ENCODE results near the gene ZACN. TPM values are rescaled to one million over a fixed set of nuclear protein-coding genes. Genes with fewer than 3 reads are reported as not detected.
"Not testable (repeated sequence)": the region's sequence is repeated elsewhere in the genome, so short reads cannot be mapped to it uniquely, and the experiment has no call there.

The ZACN gene
- total and polyA plus RNA-seq, 12 donors: 0.06 to 3.3 (median 0.19) TPM; not detected in 7

DNA sequence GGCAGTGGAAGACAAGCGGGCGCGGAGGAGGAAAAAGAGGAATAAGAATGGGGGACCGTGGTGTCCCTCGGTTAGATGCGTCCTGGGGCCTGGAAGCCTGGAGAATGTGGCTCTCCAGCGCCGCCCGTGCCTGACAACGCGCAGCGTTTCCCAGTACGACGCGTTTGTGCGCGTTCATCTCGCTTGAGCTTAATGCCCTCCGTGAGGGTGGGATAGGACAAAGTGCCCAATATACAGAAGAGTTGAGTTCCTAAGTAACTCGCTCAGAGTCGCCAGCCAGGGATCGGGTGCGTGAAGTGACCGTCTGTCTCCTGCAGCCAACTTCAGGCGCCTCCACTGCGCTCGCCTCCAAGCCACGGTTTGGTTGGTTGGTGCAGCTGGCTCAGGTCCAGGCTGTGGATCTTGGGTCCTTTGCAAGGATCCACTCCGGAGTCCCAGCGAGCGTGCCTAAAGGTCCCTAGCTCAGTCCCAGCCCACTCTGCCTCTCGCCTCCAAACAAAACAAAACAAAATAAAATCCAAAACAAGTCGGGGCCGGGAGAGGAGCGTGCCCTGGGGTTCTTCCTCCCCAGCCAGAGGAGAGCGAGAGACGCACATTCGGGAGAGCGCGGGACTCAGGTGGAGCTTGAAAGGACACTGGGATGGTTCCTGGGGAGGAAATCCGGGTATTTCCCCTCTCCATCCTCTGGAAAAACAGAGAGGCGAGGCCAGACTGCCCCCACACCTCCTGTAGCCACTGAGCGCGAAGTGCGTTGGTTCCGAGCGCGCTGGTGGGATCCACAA is 3.4 kb upstream of the ZACN start:
- Histone ChIP-seq H3K9me3 (replicated peaks in 1 of 3) (no peaks in the 10 kb centered on the region), H3K4me1 (replicated peaks in 1 of 2) (peaks cover 16 to 17% of the 10 kb centered on the region in 2 donors), H3K36me3 (replicated peaks in 1 of 2) (no peaks in the 10 kb centered on the region), H3K27ac (no peak overlapping the region), H3K4me3 (no peak overlapping the region), H3K27me3 (peaks cover 62% of the 10 kb centered on the region)
- WGBS, 4 donors: 3 to 5% (median 4%) methylated on average over 34 to 48 of the region's 48 CpGs
- DNase-seq: no peak
- TF ChIP-seq, protein P1, sequence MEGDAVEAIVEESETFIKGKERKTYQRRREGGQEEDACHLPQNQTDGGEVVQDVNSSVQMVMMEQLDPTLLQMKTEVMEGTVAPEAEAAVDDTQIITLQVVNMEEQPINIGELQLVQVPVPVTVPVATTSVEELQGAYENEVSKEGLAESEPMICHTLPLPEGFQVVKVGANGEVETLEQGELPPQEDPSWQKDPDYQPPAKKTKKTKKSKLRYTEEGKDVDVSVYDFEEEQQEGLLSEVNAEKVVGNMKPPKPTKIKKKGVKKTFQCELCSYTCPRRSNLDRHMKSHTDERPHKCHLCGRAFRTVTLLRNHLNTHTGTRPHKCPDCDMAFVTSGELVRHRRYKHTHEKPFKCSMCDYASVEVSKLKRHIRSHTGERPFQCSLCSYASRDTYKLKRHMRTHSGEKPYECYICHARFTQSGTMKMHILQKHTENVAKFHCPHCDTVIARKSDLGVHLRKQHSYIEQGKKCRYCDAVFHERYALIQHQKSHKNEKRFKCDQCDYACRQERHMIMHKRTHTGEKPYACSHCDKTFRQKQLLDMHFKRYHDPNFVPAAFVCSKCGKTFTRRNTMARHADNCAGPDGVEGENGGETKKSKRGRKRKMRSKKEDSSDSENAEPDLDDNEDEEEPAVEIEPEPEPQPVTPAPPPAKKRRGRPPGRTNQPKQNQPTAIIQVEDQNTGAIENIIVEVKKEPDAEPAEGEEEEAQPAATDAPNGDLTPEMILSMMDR (IDR thresholded peaks at IDR 0.05): no peak
- TF ChIP-seq POLR2A (IDR thresholded peaks at IDR 0.05): no peak
- intact Hi-C loops (cut with DNase I): no loop called here

DNA sequence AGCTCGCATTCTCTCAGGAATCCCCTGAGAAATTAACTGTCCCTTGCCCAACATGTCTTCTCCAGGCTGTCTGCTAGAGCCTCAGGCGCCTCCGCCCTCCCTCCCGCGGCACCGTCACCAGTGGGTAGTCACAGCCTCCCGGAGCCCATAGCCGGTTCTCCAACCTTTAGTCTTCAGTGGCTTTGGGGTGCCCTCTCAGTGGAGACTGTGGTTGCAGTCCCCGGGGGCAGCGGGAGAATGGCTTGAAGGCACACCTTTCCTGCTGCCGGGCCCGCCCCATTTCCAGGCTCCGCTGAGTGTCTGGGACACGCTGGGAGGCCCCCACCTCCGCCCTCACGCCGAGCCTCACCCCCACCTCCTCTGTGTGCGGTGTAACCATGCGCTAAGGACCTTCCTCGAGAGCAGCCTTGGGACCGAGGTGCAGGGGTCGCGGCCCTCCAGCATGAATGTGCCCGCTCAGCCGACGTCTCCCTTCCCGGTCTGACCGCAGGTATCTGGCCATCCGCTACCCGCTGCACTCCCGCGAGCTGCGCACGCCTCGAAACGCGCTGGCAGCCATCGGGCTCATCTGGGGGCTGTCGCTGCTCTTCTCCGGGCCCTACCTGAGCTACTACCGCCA is 2.7 kb upstream of the ZACN start:
- no peak overlapping the region for H3K27ac ChIP-seq
- TF ChIP-seq, protein P1 (IDR thresholded peaks at IDR 0.05): no peak
- TF ChIP-seq POLR2A (IDR thresholded peaks at IDR 0.05): no peak
- no peaks in the 10 kb centered on the region for H3K9me3 ChIP-seq (replicated peaks in 1 of 3)
- no peak overlapping the region for H3K4me3 ChIP-seq
- intact Hi-C loops (cut with DNase I): no loop called here
- H3K27me3 ChIP-seq: peaks cover 62% of the 10 kb centered on the region
- WGBS, 4 donors: 3 to 15% (median 4%) methylated on average over 4 to 41 of the region's 41 CpGs
- no peak for DNase-seq
- peaks cover 9 to 10% of the 10 kb centered on the region in 2 donors for H3K4me1 ChIP-seq (replicated peaks in 1 of 2)
- no peaks in the 10 kb centered on the region for H3K36me3 ChIP-seq (replicated peaks in 1 of 2)

DNA sequence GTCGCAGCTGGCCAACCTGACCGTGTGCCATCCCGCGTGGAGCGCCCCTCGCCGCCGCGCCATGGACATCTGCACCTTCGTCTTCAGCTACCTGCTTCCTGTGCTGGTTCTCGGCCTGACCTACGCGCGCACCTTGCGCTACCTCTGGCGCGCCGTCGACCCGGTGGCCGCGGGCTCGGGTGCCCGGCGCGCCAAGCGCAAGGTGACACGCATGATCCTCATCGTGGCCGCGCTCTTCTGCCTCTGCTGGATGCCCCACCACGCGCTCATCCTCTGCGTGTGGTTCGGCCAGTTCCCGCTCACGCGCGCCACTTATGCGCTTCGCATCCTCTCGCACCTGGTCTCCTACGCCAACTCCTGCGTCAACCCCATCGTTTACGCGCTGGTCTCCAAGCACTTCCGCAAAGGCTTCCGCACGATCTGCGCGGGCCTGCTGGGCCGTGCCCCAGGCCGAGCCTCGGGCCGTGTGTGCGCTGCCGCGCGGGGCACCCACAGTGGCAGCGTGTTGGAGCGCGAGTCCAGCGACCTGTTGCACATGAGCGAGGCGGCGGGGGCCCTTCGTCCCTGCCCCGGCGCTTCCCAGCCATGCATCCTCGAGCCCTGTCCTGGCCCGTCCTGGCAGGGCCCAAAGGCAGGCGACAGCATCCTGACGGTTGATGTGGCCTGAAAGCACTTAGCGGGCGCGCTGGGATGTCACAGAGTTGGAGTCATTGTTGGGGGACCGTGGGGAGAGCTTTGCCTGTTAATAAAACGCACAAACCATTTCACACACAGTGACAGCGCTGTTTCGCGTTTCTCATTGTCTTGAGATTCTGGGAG is 2.0 kb upstream of the ZACN start:
- no peaks in the 10 kb centered on the region for H3K36me3 ChIP-seq (replicated peaks in 1 of 2)
- DNase-seq: no peak
- 3 to 27% (median 4%) methylated on average over 10 to 82 of the region's 82 CpGs for WGBS, 4 donors
- H3K9me3 ChIP-seq (replicated peaks in 1 of 3): no peaks in the 10 kb centered on the region
- no peak overlapping the region for H3K4me3 ChIP-seq
- TF ChIP-seq POLR2A (IDR thresholded peaks at IDR 0.05): no peak
- TF ChIP-seq, protein P1 (IDR thresholded peaks at IDR 0.05): no peak
- intact Hi-C loops (cut with DNase I): no loop called here
- H3K27ac ChIP-seq: no peak overlapping the region
- peaks cover 62% of the 10 kb centered on the region for H3K27me3 ChIP-seq
- H3K4me1 ChIP-seq (replicated peaks in 1 of 2): peaks cover 6% of the 10 kb centered on the region in 2 donors

DNA sequence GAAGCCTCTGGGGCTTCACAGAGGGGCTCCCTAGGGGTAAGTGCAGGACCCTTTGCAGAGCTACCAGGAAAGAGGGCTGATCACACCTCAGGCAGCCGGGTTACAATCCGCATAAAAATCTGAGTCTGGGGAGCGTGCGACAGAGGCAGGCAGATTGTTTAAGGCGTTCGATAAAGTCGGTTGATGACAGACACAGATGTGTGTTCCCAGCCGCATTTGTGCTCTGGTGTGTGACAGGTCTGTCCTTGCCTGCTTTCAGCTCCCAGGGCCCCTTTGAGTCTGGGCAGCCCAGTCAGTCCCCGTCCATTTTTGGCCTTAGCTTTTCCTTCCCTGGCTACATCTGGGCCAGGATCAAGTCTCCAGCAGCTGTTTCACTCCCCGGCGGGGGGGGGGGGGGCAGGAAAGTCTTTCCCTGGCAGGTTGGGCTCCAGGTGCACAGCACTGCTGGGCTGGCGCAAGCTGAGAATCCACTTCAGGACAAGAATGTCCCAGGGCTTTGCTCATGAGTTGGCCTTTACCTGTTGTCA is 1.3 kb upstream of the ZACN start:
- H3K27ac ChIP-seq: no peak overlapping the region
- H3K9me3 ChIP-seq (replicated peaks in 1 of 3): no peaks in the 10 kb centered on the region
- WGBS, 4 donors: 16 to 38% (median 19%) methylated on average over 3 to 12 of the region's 12 CpGs
- DNase-seq: no peak
- TF ChIP-seq, protein P1 (IDR thresholded peaks at IDR 0.05): no peak
- no peak for TF ChIP-seq POLR2A (IDR thresholded peaks at IDR 0.05)
- H3K4me3 ChIP-seq: no peak overlapping the region
- peaks cover 4 to 5% of the 10 kb centered on the region in 2 donors for H3K4me1 ChIP-seq (replicated peaks in 1 of 2)
- intact Hi-C loops (cut with DNase I): no loop called here
- H3K27me3 ChIP-seq: peaks cover 62% of the 10 kb centered on the region
- H3K36me3 ChIP-seq (replicated peaks in 1 of 2): no peaks in the 10 kb centered on the region

DNA sequence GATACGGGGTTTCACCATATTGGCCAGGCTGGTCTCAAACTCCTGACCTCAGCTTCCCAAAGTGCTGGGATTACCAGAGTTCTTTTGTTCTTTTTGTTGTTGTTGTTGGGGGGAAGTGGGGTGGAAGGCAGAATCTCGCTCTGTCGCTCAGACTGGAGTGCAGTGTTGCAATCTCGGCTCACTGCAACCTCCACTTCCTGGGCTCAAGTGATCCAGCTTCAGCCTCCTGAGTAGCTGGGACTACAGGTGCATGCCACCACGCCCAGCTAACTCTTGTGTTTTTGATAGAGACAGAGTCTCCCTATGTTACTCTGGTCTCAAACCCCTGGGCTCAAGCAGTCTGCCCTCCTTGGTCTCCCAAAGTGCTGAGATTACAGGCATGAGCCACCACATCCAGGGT is 612 bp upstream of the ZACN start:
- DNase-seq; H3K4me1 ChIP-seq (replicated peaks in 1 of 2); intact Hi-C loops (cut with DNase I); H3K27ac ChIP-seq; H3K36me3 ChIP-seq (replicated peaks in 1 of 2); H3K4me3 ChIP-seq; H3K9me3 ChIP-seq (replicated peaks in 1 of 3): not testable (repeated sequence)
- H3K27me3 ChIP-seq: peaks cover 62% of the 10 kb centered on the region
- 57 to 69% (median 61%) methylated on average over 5 of the region's 5 CpGs for WGBS, 4 donors
